Activated CD8-positive, alpha-beta T cell treated with anti-CD3 and anti-CD28 coated beads for 36 hours (primary cell): ENCODE results near the gene CYP2C18. TPM values are rescaled to one million over a fixed set of nuclear protein-coding genes. Genes with fewer than 3 reads are reported as not detected.
"Not testable (repeated sequence)": the region's sequence is repeated elsewhere in the genome, so short reads cannot be mapped to it uniquely, and the experiment has no call there.

Experiments used
- ATAC-seq: fragments of 200-7000 bp; cut with Tn5 transposase; one replicate; pipeline ENCODE4 v1.10.0; 2021; ENCODE audit warnings: mild to moderate bottlenecking, moderate library complexity
- CTCF ChIA-PET: fragments of 350-600 bp; sonication (Branson Sonifier 250); formaldehyde crosslinking; loops from one replicate; lab custom pipeline; 2021; ENCODE audit warnings: antibody characterized with exemption; lab: Charles Lee
- POLR2A ChIA-PET: fragments of 350-600 bp; sonication (Branson Sonifier 250); formaldehyde crosslinking; loops from one replicate; lab custom pipeline; 2021; ENCODE audit warnings: antibody characterized with exemption; lab: Charles Lee
- DNase-seq: peaks from one replicate; pipeline ENCODE4 v3.0.0-alpha.2; 2020
- H3K27ac Mint-ChIP-seq: one replicate; pipeline ENCODE4 v1.8.0; 2021; ENCODE audit warnings: mild to moderate bottlenecking, mixed read lengths
- H3K27me3 Mint-ChIP-seq: one replicate; pipeline ENCODE4 v1.8.0; 2021; ENCODE audit warnings: mixed read lengths
- H3K36me3 Mint-ChIP-seq: one replicate; pipeline ENCODE4 v1.8.0; 2021; ENCODE audit warnings: low read depth, mixed read lengths
- H3K4me1 Mint-ChIP-seq: one replicate; pipeline ENCODE4 v1.8.0; 2021; ENCODE audit warnings: low read depth, mixed read lengths
- H3K4me3 Mint-ChIP-seq: one replicate; pipeline ENCODE4 v1.8.0; 2021; ENCODE audit warnings: mild to moderate bottlenecking, moderate library complexity, mixed read lengths
- H3K9me3 Mint-ChIP-seq: one replicate; pipeline ENCODE4 v1.8.0; 2021; ENCODE audit warnings: mixed read lengths
- CTCF ChIP-seq: fragments of 200-600 bp; IDR thresholded peaks from one replicate; pipeline ENCODE4 v1.8.0; 2022; ENCODE audit warnings: antibody characterized with exemption, mild to moderate bottlenecking
- intact Hi-C: fragments of 100-400 bp; cut with micrococcal nuclease; formaldehyde crosslinking; loops from one replicate; pipeline ENCODE4 v1.10.0; 2022
- total RNA-seq, 2 experiments: library from RNA; stranded (reverse); gene quantifications; one replicate each; pipeline ENCODE4 v1.2.3, GENCODE V29; 2021

CYP2C18 gene
- total RNA-seq, 2 experiments from 2014 or later, result not detected

DNA sequence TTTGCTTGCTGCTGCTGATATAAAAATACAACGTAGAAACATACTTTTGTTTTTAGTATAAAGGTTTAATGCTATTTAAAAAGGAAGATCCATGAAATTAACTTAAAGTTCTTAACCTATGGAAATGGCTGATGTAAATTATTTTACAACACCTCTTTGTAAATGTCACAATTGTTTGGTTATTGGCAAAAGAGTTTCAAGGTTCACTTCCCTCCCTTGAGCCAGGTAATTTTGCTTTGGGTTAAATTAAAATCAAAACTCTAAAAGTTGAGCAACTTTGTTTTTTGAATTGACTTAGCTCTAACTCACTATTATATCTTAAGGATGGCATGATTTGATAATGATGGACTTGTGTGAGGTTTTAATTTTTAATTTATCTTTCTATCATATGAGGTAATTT, 39.2 kb upstream of the CYP2C18 start:
- no peak for TF ChIP-seq CTCF
- Mint-ChIP-seq H3K27me3 (no peaks in the 10 kb centered on the region), H3K9me3 (no peaks in the 10 kb centered on the region), H3K4me3 (no peak overlapping the region), H3K4me1 (no peaks in the 10 kb centered on the region), H3K27ac (no peak overlapping the region), H3K36me3 (no peaks in the 10 kb centered on the region)
- no peak for DNase-seq
- CTCF ChIA-PET, result no interaction called here
- ATAC-seq, result no peak
- POLR2A ChIA-PET, result no interaction called here
- intact Hi-C loops, result no loop called here

DNA sequence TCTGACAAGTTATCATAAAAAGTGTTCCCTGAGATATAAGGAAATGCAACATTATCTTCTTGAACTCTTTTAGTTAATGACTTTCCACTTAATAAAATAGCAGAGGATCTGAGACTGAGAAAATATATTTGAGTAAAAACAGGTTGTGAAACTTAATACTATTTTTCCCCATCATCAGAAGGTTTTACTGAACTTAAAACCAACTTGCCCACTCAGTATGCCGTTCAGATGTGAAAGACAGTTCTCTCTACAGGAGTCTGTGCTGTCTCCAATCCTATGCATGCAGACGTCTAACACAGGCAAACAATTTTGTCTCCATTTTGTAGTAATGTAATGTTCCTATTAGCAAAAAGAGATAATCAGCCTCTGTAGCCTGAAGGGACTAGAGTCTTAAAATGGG, 38.2 kb upstream of the CYP2C18 start:
- Mint-ChIP-seq H3K36me3 (no peaks in the 10 kb centered on the region), H3K27me3 (peaks cover under 1% of the 10 kb centered on the region), H3K4me1 (no peaks in the 10 kb centered on the region), H3K27ac (no peak overlapping the region), H3K9me3 (no peaks in the 10 kb centered on the region), H3K4me3 (no peak overlapping the region)
- no peak for TF ChIP-seq CTCF
- ChIA-PET POLR2A (no interaction called here), CTCF (no interaction called here)
- no peak for ATAC-seq
- intact Hi-C loops, result no loop called here
- DNase-seq, result no peak

- ATAC-seq, H3K4me1 Mint-ChIP-seq, H3K27me3 Mint-ChIP-seq, DNase-seq, H3K27ac Mint-ChIP-seq, CTCF ChIA-PET, intact Hi-C loops, H3K4me3 Mint-ChIP-seq, H3K36me3 Mint-ChIP-seq: not testable (repeated sequence)
- POLR2A ChIA-PET, result interaction anchor here (0.8 kb wide), 1 partner anchor 16 kb away, joined by 4 read pairs; no protein-coding TSS in a partner anchor
- H3K9me3 Mint-ChIP-seq, result peaks cover 11% of the 10 kb centered on the region
Measured at GRCh38 chr10:94655201-94655600, 28.3 kb upstream of the CYP2C18 start.

DNA sequence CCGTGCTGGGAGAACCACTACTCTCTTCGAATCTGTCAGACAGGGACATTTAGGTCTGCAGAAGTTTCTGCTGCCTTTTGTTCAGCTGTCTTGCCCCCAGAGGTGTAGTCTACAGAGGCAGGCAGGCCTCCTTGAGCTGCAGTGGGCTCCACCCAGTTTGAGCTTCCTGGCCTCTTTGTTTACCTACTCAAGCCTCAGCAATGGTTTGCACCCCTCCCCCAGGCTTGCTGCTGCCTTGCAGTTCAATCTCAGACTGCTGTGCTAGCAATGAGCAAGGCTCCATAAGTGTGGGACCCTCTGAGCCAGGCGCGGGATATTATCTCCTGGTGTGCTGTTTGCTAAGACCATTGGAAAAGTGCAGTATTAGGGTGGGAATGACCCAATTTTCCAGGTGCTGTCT, 20.5 kb upstream of the CYP2C18 start:
- intact Hi-C loops, H3K4me1 Mint-ChIP-seq, CTCF ChIA-PET, H3K4me3 Mint-ChIP-seq, H3K27ac Mint-ChIP-seq, H3K27me3 Mint-ChIP-seq, DNase-seq, H3K9me3 Mint-ChIP-seq, POLR2A ChIA-PET, H3K36me3 Mint-ChIP-seq, ATAC-seq: not testable (repeated sequence)

- DNase-seq, result no peak
- intact Hi-C loops, result no loop called here
- TF ChIP-seq CTCF, result no peak
- CTCF ChIA-PET, result no interaction called here
- H3K27me3 Mint-ChIP-seq, result peaks cover 2% of the 10 kb centered on the region
- H3K4me1 Mint-ChIP-seq, result no peaks in the 10 kb centered on the region
- H3K9me3 Mint-ChIP-seq, result no peaks in the 10 kb centered on the region
- no peak overlapping the region for H3K4me3 Mint-ChIP-seq
- H3K36me3 Mint-ChIP-seq, result no peaks in the 10 kb centered on the region
- ATAC-seq, result no peak
- POLR2A ChIA-PET, result interaction anchor here (0.6 kb wide), 1 partner anchor 605 kb away, joined by 3 read pairs; no protein-coding TSS in a partner anchor
- no peak overlapping the region for H3K27ac Mint-ChIP-seq
Measured at GRCh38 chr10:94666391-94667102, 17.0 kb upstream of the CYP2C18 start.

DNA sequence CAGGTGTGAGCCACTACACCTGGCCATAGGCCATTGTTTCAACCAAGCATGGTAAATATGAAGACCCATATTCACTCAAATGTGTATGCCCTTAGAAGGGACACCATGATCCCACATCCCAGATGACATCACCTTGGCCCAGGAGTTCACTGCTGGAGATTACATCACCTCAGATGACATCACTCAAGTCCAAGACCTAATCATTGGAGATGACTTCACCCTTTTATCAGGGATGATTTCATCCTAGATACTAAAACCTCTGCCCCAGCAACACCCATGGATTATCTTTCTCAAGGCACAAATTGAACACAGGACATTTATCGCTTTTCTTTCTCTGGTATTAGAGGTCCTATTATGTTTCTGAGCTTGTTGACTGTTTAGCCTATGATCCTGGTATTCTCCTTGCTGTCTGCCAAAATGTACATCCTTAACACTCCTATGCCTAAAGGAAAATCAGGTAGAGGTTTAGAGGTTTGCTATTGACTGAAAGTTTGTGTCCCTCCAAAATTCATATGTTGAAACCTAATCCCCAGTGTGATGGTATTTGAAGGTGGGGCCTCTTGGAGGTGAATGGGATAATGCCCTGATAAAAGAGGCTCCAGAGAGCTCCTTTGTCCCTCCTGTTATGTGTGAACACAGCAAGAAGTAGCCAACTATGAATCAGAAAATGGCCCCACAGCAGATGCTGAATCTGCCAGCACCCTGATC, 9.8 kb upstream of the CYP2C18 start:
- no peaks in the 10 kb centered on the region for H3K36me3 Mint-ChIP-seq
- intact Hi-C loops, result no loop called here
- no peaks in the 10 kb centered on the region for H3K9me3 Mint-ChIP-seq
- no peak for DNase-seq
- H3K4me1 Mint-ChIP-seq, result no peaks in the 10 kb centered on the region
- ATAC-seq, result no peak
- ChIA-PET POLR2A (no interaction called here), CTCF (no interaction called here)
- H3K27ac Mint-ChIP-seq, result no peak overlapping the region
- no peak for TF ChIP-seq CTCF
- H3K4me3 Mint-ChIP-seq, result no peak overlapping the region
- peaks cover 2% of the 10 kb centered on the region for H3K27me3 Mint-ChIP-seq
